SH-SY5Y (cell line): ENCODE measurements around the gene NT5C2.

Source experiments
- GATA2 ChIP-seq: IDR thresholded peaks from 2 replicates; pipeline ENCODE4 v1.6.1; 2011; ENCODE audit warnings: mild to moderate bottlenecking, low read depth, low read length
- GATA3 ChIP-seq: IDR thresholded peaks from 2 replicates; pipeline ENCODE4 v1.6.1; 2011; ENCODE audit warnings: low read depth, mild to moderate bottlenecking, low read length, moderate library complexity

Gene NT5C2

GRCh38 chr10:103090911-103091310 is 102.2 kb downstream of the NT5C2 start:
- no peak for TF ChIP-seq GATA2
- no peak for TF ChIP-seq GATA3

- TF ChIP-seq GATA3, result no peak
- no peak for TF ChIP-seq GATA2
Measured at GRCh38 chr10:103089493-103089892, 103.6 kb downstream of the NT5C2 start.

GRCh38 chr10:103086799-103087198 is 106.3 kb downstream of the NT5C2 start:
- TF ChIP-seq GATA2 (no peak), GATA3 (no peak)

DNA sequence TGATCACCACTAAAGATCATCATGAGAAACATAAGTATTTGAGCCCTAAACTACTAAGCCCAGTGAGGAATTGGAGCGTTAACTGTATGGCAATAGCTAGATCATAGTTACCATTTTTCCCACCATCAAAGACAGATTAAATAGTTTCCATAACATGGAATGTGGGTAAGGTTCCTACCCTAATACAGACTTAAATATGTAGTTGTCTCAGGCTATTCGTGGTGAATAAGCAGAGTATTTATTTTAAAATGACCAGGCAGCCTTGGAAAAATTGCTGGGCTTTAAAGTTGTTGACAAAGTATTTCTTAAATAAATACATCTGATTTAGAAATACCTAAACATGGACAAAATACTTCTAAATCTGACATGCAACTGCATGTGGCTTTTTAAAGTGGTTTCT is 106.8 kb downstream of the NT5C2 start:
- TF ChIP-seq GATA2 (no peak), GATA3 (no peak)

DNA sequence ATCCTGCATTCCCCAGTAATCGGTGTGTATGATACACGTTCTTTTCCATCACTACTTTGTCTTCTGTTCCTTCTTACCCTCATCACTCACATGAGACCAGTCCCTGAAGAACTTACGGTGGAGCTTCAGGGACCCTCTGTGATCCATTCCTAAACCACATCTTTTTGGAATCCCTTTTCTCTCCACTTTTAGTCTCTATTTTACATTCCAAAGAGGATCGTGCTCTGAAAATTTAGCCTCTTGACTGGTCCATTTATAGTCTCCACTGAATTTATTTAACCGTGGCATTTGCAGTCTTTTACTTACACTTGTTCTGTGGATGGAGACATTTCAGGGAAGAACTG is 109.1 kb downstream of the NT5C2 start:
- no peak for TF ChIP-seq GATA3
- no peak for TF ChIP-seq GATA2

GRCh38 chr10:103083266-103083976 is 109.7 kb downstream of the NT5C2 start:
- TF ChIP-seq GATA2, result no peak
- no peak for TF ChIP-seq GATA3

- no peak for TF ChIP-seq GATA3
- TF ChIP-seq GATA2, result no peak
Measured at GRCh38 chr10:103082683-103083082, 110.4 kb downstream of the NT5C2 start.

DNA sequence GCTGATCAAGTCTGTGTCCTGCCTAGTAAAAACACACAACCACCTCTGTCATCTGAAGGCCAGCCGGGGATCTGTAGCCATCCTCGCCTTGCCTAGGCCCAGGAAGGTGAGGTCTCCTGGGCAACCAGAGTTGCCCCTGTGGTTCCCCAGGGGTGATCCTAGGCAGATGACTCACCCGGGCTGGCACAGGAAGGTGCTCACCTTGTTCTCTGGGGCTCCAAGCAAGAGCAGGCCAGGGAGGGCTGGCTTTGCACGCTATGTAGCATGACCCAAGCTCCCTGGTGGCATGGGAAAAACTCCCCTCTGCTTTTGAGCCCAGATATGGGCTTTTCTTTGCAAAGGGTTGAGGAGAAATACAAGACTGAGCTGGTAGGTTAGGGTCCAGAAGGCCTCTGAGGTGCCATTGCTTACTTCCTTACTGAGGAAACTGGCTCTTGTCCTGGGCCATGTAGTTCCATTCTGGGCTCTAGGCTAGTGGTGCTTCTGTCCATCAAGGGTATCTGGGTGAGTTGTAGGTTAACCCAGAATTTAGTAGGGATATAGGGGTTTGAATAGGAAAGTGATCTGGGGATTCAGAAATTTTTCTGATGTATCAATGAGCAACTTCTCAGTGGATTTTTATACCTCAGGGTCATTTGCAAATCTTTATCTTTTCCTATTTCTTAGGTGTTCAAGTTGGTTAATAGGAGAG is 112.0 kb downstream of the NT5C2 start:
- TF ChIP-seq GATA3 (no peak), GATA2 (no peak)

GRCh38 chr10:103079946-103080345 is 113.1 kb downstream of the NT5C2 start:
- TF ChIP-seq GATA2, result no peak
- no peak for TF ChIP-seq GATA3

DNA sequence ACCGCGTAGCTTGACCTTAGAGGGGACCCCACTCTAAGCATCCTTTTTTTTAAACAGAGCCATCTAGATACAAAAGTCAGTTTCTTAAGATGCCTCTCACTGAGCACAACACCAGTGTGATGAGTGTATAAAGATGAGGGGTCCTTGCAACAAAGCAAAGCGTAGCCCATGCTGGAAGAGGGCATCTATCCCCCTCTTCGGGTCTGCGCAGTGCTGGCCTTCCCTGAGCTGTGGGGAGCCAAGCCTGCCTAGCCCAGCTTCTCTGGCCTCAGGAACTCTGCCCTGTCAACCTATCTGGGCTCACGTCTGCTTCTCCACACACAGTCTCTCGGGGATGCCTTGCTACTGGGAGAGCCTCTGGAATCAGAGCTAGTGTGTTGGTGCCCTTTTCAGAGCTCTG is 114.0 kb downstream of the NT5C2 start:
- TF ChIP-seq GATA3, result no peak
- no peak for TF ChIP-seq GATA2

DNA sequence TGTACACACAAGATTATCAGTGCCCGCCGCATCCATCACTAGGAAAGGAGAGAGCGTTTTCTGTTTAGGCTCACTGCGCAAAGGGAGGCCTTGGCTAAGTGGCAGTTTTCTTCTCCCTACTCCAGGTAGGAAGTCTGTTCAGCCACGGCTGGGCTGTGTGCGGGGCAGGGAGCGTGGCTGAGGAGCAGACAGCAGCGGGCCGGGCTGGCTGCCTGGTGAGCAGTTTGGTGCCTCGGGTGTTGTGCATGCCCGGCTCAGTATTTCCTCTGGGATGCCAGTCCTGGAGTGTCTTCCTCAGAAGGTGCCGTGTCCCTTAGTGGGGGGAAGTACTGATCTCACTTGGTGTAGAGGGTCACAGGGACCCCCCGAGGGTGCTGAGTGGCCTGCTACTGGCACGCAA is 114.4 kb downstream of the NT5C2 start:
- no peak for TF ChIP-seq GATA3
- TF ChIP-seq GATA2, result no peak

DNA sequence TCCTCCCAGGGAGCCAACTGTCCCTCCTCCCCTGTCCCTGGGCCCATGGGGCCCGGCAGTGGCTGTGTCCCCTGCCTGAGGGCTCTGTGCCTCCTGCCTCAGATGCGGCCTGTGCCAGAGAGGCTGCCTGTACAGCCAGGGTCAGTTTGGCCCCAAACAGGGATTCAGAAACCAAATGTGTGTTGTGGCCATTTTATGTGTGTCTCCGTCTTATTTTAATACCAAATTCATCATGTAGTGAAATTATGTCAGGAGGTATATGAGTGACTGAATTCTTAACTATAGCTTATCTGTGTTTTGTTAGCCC is 114.8 kb downstream of the NT5C2 start:
- TF ChIP-seq GATA2 (no peak), GATA3 (no peak)

GRCh38 chr10:103077491-103078308 is 115.4 kb downstream of the NT5C2 start:
- no peak for TF ChIP-seq GATA3
- no peak for TF ChIP-seq GATA2

- TF ChIP-seq GATA3 (no peak), GATA2 (no peak)
Measured at GRCh38 chr10:103077020-103077419, 116.1 kb downstream of the NT5C2 start.

DNA sequence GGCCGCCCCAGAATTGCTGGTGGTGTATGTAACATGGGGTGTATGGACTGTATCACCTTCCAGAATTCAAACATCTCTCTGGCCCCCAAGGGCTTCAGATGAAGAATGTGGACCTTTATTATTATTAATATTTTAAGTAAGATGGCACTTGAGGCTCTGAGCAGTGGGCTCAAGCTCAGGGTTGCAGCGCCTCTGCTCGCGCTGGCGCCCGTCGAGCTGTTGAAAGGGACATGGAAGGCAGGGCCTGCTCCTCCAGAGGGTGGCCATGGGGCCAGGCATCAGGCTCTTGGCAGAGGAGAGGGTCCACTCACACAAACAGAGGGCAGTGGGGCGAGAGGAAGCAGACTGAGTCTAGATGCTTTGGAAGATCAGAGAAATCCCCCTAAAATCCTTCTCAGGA is 120.2 kb downstream of the NT5C2 start:
- TF ChIP-seq GATA3 (no peak), GATA2 (no peak)

- TF ChIP-seq GATA3 (no peak), GATA2 (no peak)
Measured at GRCh38 chr10:103072276-103072675, 120.8 kb downstream of the NT5C2 start.
